Breast epithelium (tissue), 3 donors: ENCODE measurements around the gene SCGB3A2.

ENCODE experiments used
- CTCF ChIP-seq, 3 donors: fragments of 450-650 bp; IDR thresholded peaks; one replicate each; pipeline ENCODE4 v1.5.1; 2016 to 2017; ENCODE audit warnings: antibody characterized with exemption in 3 of 3, mild to moderate bottlenecking in 3 of 3, moderate library complexity in 3 of 3
- POLR2A ChIP-seq: fragments of 450-650 bp; IDR thresholded peaks from one replicate; pipeline ENCODE4 v1.6.1; 2016; ENCODE audit warnings: antibody characterized with exemption, mild to moderate bottlenecking, moderate library complexity
- POLR2AphosphoS5 ChIP-seq, 3 donors: sonication (generic); formaldehyde crosslinking; IDR thresholded peaks; one replicate each; pipeline ENCODE4 v1.6.1; 2017; ENCODE audit warnings: antibody characterized with exemption in 3 of 3

- TF ChIP-seq CTCF (IDR thresholded peaks at IDR 0.05) (no peak), POLR2AphosphoS5 (IDR thresholded peaks at IDR 0.05) (no peak), POLR2A (no peak)
Observed at GRCh38 chr5:147845618-147846017, 32.9 kb upstream of the SCGB3A2 start.
